Astrocyte (in vitro differentiated cells and primary cell): Measurements from ENCODE around the gene LST1. TPM values are rescaled to one million over a fixed set of nuclear protein-coding genes. Genes with fewer than 3 reads are reported as not detected.

Experiments used
- DNase-seq: peaks from one replicate; pipeline ENCODE4 v3.0.0-alpha.2; 2010; ENCODE audit warnings: low read depth
- FAIRE-seq: peaks from 2 replicates; lab custom pipeline; 2011; peaks lifted over from hg19 to GRCh38; lab: Jason Lieb, UNC
- H2AFZ ChIP-seq: 2 replicates; pipeline ENCODE4 v1.6.0; 2012; ENCODE audit warnings: low read depth, low read length, inconsistent platforms
- H3K27ac ChIP-seq: 2 replicates; pipeline ENCODE4 v1.5.1; 2011; ENCODE audit warnings: low read depth, low read length, inconsistent platforms
- H3K27me3 ChIP-seq: 2 replicates; pipeline ENCODE4 v1.6.0; 2011; ENCODE audit warnings: low read length, inconsistent platforms; ENCODE audit not compliant: insufficient read depth
- H3K36me3 ChIP-seq: 2 replicates; pipeline ENCODE4 v1.5.1; 2011; ENCODE audit warnings: low read length, inconsistent platforms; ENCODE audit not compliant: insufficient read depth
- H3K4me1 ChIP-seq: 2 replicates; pipeline ENCODE4 v1.5.1; 2011; ENCODE audit warnings: low read length, inconsistent platforms; ENCODE audit not compliant: insufficient read depth
- H3K4me2 ChIP-seq: 2 replicates; pipeline ENCODE4 v1.6.0; 2012; ENCODE audit warnings: low read length, inconsistent platforms
- H3K4me3 ChIP-seq: 2 replicates; pipeline ENCODE4 v1.5.1; 2011; ENCODE audit warnings: low read depth, mild to moderate bottlenecking, low read length, inconsistent platforms; ENCODE audit not compliant: insufficient read depth
- H3K79me2 ChIP-seq: 2 replicates; pipeline ENCODE4 v1.6.0; 2012; ENCODE audit warnings: mild to moderate bottlenecking, low read length, inconsistent platforms; ENCODE audit not compliant: insufficient read depth
- H3K9ac ChIP-seq: 2 replicates; pipeline ENCODE4 v1.6.0; 2012; ENCODE audit warnings: mild to moderate bottlenecking, low read length, inconsistent platforms
- H3K9me3 ChIP-seq: 2 replicates; pipeline ENCODE4 v1.5.1; 2012; ENCODE audit warnings: low read depth, mild to moderate bottlenecking, low read length, inconsistent platforms; ENCODE audit not compliant: insufficient read depth
- H4K20me1 ChIP-seq: 2 replicates; pipeline ENCODE4 v1.6.0; 2012; ENCODE audit warnings: low read length, inconsistent platforms; ENCODE audit not compliant: insufficient read depth
- H3K27ac Mint-ChIP-seq: one replicate; pipeline ENCODE4 v1.8.0; 2021; ENCODE audit warnings: mild to moderate bottlenecking, mixed read lengths; ENCODE audit not compliant: unreplicated experiment
- H3K27me3 Mint-ChIP-seq: one replicate; pipeline ENCODE4 v1.8.0; 2021; ENCODE audit warnings: low read depth, mixed read lengths; ENCODE audit not compliant: unreplicated experiment
- H3K36me3 Mint-ChIP-seq: one replicate; pipeline ENCODE4 v1.8.0; 2021; ENCODE audit warnings: low read depth, mixed read lengths; ENCODE audit not compliant: unreplicated experiment
- H3K4me1 Mint-ChIP-seq: one replicate; pipeline ENCODE4 v1.8.0; 2021; ENCODE audit warnings: low read depth, mixed read lengths; ENCODE audit not compliant: unreplicated experiment
- H3K4me3 Mint-ChIP-seq: one replicate; pipeline ENCODE4 v1.8.0; 2021; ENCODE audit warnings: mild to moderate bottlenecking, moderate library complexity, mixed read lengths; ENCODE audit not compliant: unreplicated experiment
- H3K9me3 Mint-ChIP-seq: one replicate; pipeline ENCODE4 v1.8.0; 2021; ENCODE audit warnings: mild to moderate bottlenecking, mixed read lengths; ENCODE audit not compliant: unreplicated experiment
- EZH2 ChIP-seq: IDR thresholded peaks from 2 replicates; pipeline ENCODE4 v1.6.1; 2012; ENCODE audit warnings: mild to moderate bottlenecking, low read length, inconsistent platforms; ENCODE audit not compliant: insufficient read depth
- total RNA-seq: library from RNA; stranded (reverse); gene quantifications from 2 replicates; pipeline ENCODE4 v1.2.1, GENCODE V29; 2021
- TF ChIP-seq, protein P1 (sequence below): IDR thresholded peaks from 2 replicates; pipeline ENCODE4 v1.5.1; 2011; ENCODE audit warnings: low read depth, mild to moderate bottlenecking, inconsistent platforms, low read length, moderate library complexity; ENCODE audit not compliant: insufficient read depth

The LST1 gene
- total RNA-seq, 1 donor from 2014 or later, result not detected

DNA sequence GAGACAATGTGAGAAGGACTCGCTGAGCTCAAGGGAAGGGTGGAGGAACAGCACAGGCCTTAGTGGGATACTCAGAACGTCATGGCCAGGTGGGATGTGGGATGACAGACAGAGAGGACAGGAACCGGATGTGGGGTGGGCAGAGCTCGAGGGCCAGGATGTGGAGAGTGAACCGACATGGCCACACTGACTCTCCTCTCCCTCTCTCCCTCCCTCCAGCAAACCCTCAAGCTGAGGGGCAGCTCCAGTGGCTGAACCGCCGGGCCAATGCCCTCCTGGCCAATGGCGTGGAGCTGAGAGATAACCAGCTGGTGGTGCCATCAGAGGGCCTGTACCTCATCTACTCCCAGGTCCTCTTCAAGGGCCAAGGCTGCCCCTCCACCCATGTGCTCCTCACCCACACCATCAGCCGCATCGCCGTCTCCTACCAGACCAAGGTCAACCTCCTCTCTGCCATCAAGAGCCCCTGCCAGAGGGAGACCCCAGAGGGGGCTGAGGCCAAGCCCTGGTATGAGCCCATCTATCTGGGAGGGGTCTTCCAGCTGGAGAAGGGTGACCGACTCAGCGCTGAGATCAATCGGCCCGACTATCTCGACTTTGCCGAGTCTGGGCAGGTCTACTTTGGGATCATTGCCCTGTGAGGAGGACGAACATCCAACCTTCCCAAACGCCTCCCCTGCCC, 9.0 kb upstream of the LST1 start:
- TF ChIP-seq, protein P1, sequence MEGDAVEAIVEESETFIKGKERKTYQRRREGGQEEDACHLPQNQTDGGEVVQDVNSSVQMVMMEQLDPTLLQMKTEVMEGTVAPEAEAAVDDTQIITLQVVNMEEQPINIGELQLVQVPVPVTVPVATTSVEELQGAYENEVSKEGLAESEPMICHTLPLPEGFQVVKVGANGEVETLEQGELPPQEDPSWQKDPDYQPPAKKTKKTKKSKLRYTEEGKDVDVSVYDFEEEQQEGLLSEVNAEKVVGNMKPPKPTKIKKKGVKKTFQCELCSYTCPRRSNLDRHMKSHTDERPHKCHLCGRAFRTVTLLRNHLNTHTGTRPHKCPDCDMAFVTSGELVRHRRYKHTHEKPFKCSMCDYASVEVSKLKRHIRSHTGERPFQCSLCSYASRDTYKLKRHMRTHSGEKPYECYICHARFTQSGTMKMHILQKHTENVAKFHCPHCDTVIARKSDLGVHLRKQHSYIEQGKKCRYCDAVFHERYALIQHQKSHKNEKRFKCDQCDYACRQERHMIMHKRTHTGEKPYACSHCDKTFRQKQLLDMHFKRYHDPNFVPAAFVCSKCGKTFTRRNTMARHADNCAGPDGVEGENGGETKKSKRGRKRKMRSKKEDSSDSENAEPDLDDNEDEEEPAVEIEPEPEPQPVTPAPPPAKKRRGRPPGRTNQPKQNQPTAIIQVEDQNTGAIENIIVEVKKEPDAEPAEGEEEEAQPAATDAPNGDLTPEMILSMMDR, result no peak
- no peak for TF ChIP-seq EZH2
- Mint-ChIP-seq H3K4me3 (no peak overlapping the region), H3K27ac (no peak overlapping the region), H3K36me3 (no peaks in the 10 kb centered on the region), H3K4me1 (peaks cover 12% of the 10 kb centered on the region), H3K9me3 (no peaks in the 10 kb centered on the region), H3K27me3 (peaks cover 21% of the 10 kb centered on the region)
- no peaks in the 10 kb centered on the region for H3K36me3 ChIP-seq
- no peaks in the 10 kb centered on the region for H3K9me3 ChIP-seq
- peaks cover 3% of the 10 kb centered on the region for H3K27me3 ChIP-seq
- no peak overlapping the region for H3K9ac ChIP-seq
- no peaks in the 10 kb centered on the region for H4K20me1 ChIP-seq
- no peak overlapping the region for H3K4me3 ChIP-seq
- H2AFZ ChIP-seq, result no peak overlapping the region
- no peak overlapping the region for H3K4me2 ChIP-seq
- H3K4me1 ChIP-seq, result peaks cover 11% of the 10 kb centered on the region
- FAIRE-seq (no peak), DNase-seq (no peak)
- no peak overlapping the region for H3K27ac ChIP-seq
- no peaks in the 10 kb centered on the region for H3K79me2 ChIP-seq

DNA sequence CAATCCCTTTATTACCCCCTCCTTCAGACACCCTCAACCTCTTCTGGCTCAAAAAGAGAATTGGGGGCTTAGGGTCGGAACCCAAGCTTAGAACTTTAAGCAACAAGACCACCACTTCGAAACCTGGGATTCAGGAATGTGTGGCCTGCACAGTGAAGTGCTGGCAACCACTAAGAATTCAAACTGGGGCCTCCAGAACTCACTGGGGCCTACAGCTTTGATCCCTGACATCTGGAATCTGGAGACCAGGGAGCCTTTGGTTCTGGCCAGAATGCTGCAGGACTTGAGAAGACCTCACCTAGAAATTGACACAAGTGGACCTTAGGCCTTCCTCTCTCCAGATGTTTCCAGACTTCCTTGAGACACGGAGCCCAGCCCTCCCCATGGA, 8.5 kb upstream of the LST1 start:
- Mint-ChIP-seq H3K27me3 (peaks cover 18% of the 10 kb centered on the region), H3K4me3 (no peak overlapping the region), H3K36me3 (no peaks in the 10 kb centered on the region), H3K27ac (no peak overlapping the region), H3K9me3 (no peaks in the 10 kb centered on the region), H3K4me1 (peaks cover 15% of the 10 kb centered on the region)
- no peaks in the 10 kb centered on the region for H4K20me1 ChIP-seq
- FAIRE-seq (no peak), DNase-seq (no peak)
- no peak overlapping the region for H3K9ac ChIP-seq
- no peak for TF ChIP-seq EZH2
- TF ChIP-seq, protein P1, result no peak
- no peak overlapping the region for H3K27ac ChIP-seq
- H3K79me2 ChIP-seq, result no peaks in the 10 kb centered on the region
- H3K4me2 ChIP-seq, result no peak overlapping the region
- H3K4me3 ChIP-seq, result no peak overlapping the region
- H3K36me3 ChIP-seq, result no peaks in the 10 kb centered on the region
- peaks cover 3% of the 10 kb centered on the region for H3K27me3 ChIP-seq
- no peak overlapping the region for H2AFZ ChIP-seq
- no peaks in the 10 kb centered on the region for H3K9me3 ChIP-seq
- peaks cover 11% of the 10 kb centered on the region for H3K4me1 ChIP-seq
